Measurements from ENCODE around the gene BLOC1S1. TPM values are rescaled to one million over a fixed set of nuclear protein-coding genes. Genes with fewer than 3 reads are reported as not detected.

BLOC1S1 gene
- total and polyA plus RNA-seq, 9 of the 15 experiments (the other 6 are each of a cell fraction or from before 2014, with no cell fraction given) = 75.2 to 161 (median 98.8) TPM

DNA sequence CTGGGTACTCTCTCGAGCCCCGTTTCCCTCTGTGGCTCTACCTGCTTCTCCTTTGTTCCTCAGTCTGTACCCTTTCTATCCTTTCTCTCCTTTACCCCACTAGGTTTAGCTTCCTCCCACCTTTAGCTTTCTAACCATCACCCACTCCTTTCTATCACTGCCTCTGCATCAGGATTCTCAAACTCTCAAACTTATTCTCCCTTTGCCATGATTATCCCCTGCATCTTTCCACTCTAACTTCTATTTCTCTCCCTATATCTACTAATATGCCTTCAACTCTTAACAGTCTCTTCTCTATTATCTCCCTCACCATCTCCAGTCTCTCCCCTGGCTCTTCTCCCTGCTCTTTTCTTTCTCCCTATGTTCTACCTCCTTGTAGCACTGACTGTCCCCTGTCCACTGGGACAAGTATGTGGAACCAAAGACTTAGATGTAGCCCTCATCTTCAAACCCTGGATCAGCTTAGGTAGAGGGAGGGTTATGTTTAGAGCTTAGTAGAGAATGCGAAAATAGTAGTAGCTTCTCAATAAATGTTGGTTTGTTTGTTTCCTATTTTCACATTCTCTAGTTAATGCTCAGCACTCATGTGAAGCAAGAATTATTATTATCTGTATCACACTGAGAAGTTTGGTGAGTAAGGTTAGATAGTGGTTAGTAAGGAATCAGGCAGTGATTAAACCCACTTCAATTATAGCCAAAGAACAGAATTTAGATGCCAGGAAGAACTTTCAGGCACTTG is 30.5 kb downstream of the BLOC1S1 start (continued):
- TF ChIP-seq, protein P1, sequence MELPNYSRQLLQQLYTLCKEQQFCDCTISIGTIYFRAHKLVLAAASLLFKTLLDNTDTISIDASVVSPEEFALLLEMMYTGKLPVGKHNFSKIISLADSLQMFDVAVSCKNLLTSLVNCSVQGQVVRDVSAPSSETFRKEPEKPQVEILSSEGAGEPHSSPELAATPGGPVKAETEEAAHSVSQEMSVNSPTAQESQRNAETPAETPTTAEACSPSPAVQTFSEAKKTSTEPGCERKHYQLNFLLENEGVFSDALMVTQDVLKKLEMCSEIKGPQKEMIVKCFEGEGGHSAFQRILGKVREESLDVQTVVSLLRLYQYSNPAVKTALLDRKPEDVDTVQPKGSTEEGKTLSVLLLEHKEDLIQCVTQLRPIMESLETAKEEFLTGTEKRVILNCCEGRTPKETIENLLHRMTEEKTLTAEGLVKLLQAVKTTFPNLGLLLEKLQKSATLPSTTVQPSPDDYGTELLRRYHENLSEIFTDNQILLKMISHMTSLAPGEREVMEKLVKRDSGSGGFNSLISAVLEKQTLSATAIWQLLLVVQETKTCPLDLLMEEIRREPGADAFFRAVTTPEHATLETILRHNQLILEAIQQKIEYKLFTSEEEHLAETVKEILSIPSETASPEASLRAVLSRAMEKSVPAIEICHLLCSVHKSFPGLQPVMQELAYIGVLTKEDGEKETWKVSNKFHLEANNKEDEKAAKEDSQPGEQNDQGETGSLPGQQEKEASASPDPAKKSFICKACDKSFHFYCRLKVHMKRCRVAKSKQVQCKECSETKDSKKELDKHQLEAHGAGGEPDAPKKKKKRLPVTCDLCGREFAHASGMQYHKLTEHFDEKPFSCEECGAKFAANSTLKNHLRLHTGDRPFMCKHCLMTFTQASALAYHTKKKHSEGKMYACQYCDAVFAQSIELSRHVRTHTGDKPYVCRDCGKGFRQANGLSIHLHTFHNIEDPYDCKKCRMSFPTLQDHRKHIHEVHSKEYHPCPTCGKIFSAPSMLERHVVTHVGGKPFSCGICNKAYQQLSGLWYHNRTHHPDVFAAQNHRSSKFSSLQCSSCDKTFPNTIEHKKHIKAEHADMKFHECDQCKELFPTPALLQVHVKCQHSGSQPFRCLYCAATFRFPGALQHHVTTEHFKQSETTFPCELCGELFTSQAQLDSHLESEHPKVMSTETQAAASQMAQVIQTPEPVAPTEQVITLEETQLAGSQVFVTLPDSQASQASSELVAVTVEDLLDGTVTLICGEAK (IDR thresholded peaks at IDR 0.05) = peak; percentile 30; the same call in 1 of the 2 replicates
- TF ChIP-seq, protein P1 (CRISPR knock-in tag; IDR thresholded peaks at IDR 0.05) = no peak
- no peak for TF ChIP-seq HOXB6 (CRISPR knock-in tag; IDR thresholded peaks at IDR 0.05; ENCODE audit: borderline replicate concordance)
- TF ChIP-seq ZBTB9 (CRISPR knock-in tag; IDR thresholded peaks at IDR 0.05) = no peak
- TF ChIP-seq ATF3 (IDR thresholded peaks at IDR 0.05) = no peak
- no peak for TF ChIP-seq ATF3 (CRISPR knock-in tag; conservative IDR thresholded peaks at IDR 0.05)
- TF ChIP-seq USF2 (CRISPR knock-in tag; IDR thresholded peaks at IDR 0.05) = no peak
- TF ChIP-seq ZNF3 (CRISPR knock-in tag; IDR thresholded peaks at IDR 0.05) = no peak
- no peak for TF ChIP-seq ESRRB (CRISPR knock-in tag; IDR thresholded peaks at IDR 0.05; ENCODE audit: borderline replicate concordance)
- no peak for TF ChIP-seq KLF6 (CRISPR knock-in tag; IDR thresholded peaks at IDR 0.05; ENCODE audit: borderline replicate concordance)
- TF ChIP-seq NBN (IDR thresholded peaks at IDR 0.05; ENCODE audit: low read depth) = peak; percentile 27; the same call in 1 of the 2 replicates
- TF ChIP-seq POLR2B (IDR thresholded peaks at IDR 0.05; ENCODE audit: low read depth, partially characterized antibody) = peak; percentile 44
- TF ChIP-seq SMARCE1 (IDR thresholded peaks at IDR 0.05) = 0 out of 2 replicates have a peak, but pooled peaks have one; percentile 30
- 0 out of 2 replicates have a peak, but pooled peaks have one; percentile 16 for TF ChIP-seq PKNOX1 (IDR thresholded peaks at IDR 0.05)
